Body of pancreas (tissue), 4 donors: Measurements from ENCODE around the gene TP53INP2. TPM values are rescaled to one million over a fixed set of nuclear protein-coding genes. Genes with fewer than 3 reads are reported as not detected.

Experiments
- ATAC-seq: fragments of 150-250 bp; one replicate; pipeline ENCODE4 v1.9.1; 2016
- DNase-seq, 4 donors: peaks; one replicate each; pipeline ENCODE4 v3.0.0-alpha.2; 2019
- H3K27ac ChIP-seq, 4 donors: fragments of 200-600 bp; sonication (generic); 1 replicate in 3 of 4; 2 replicates in 1 of 4; pipeline versions ENCODE4 v1.5.1 to v1.6.1; 2016 to 2019; ENCODE audit warnings: mild to moderate bottlenecking in 1 of 4, mixed read lengths in 1 of 4, moderate library complexity in 1 of 4
- H3K27me3 ChIP-seq, 2 donors: fragments of 200-600 bp; sonication (generic); one replicate each; pipeline ENCODE4 v1.6.0; 2016; ENCODE audit warnings: mild to moderate bottlenecking in 1 of 2
- H3K36me3 ChIP-seq, 2 donors: fragments of 200-600 bp; sonication (generic); replicated peaks in 1 of 2; 2 replicates each; pipeline ENCODE4 v1.5.1; 2016; ENCODE audit warnings: low read depth in 2 of 2; ENCODE audit not compliant: insufficient read depth in 1 of 2
- H3K4me1 ChIP-seq: fragments of 200-600 bp; sonication (generic); one replicate; pipeline ENCODE4 v1.6.0; 2016
- H3K4me3 ChIP-seq, 2 donors: fragments of 200-600 bp; sonication (generic); 1 replicate in 1 of 2; 2 replicates in 1 of 2; pipeline ENCODE4 v1.5.1; 2016 to 2019
- H3K9me3 ChIP-seq, 3 donors: fragments of 200-600 bp; sonication (generic); 1 replicate in 2 of 3; 2 replicates in 1 of 3; pipeline ENCODE4 v1.5.1; 2016
- POLR2A ChIP-seq, 3 donors: fragments of 450-650 bp; IDR thresholded peaks; one replicate each; pipeline ENCODE4 v1.6.1; 2016; ENCODE audit warnings: antibody characterized with exemption in 3 of 3, mild to moderate bottlenecking in 2 of 3
- WGBS, 2 donors: methylation state at CpG; one replicate each; pipeline ENCODE4 v1.1.5; 2017; 5-methylcytosine and 5-hydroxymethylcytosine counted together
- intact Hi-C: fragments of 100-400 bp; cut with DNase I; formaldehyde crosslinking; loops from one replicate; pipeline ENCODE4 v1.15.1; 2023
- total RNA-seq, 2 donors: library from RNA; depleted of rRNA; stranded (reverse); fragments of >200 nt; gene quantifications; one replicate each; pipeline ENCODE4 v1.1.0, GENCODE V29; 2016
- TF ChIP-seq, protein P1 (sequence below), 7 experiments: fragments of 450-650 bp in 4 of 7; fragments of 200-600 bp in 3 of 7; sonication (generic) in 3 of 7; IDR thresholded peaks; one replicate each; pipeline ENCODE4 v1.5.1; 2016 to 2019; ENCODE audit warnings: antibody characterized with exemption in 7 of 7

The TP53INP2 gene
- total RNA-seq, 2 donors from 2014 or later = 3.4 to 12.2 TPM

DNA sequence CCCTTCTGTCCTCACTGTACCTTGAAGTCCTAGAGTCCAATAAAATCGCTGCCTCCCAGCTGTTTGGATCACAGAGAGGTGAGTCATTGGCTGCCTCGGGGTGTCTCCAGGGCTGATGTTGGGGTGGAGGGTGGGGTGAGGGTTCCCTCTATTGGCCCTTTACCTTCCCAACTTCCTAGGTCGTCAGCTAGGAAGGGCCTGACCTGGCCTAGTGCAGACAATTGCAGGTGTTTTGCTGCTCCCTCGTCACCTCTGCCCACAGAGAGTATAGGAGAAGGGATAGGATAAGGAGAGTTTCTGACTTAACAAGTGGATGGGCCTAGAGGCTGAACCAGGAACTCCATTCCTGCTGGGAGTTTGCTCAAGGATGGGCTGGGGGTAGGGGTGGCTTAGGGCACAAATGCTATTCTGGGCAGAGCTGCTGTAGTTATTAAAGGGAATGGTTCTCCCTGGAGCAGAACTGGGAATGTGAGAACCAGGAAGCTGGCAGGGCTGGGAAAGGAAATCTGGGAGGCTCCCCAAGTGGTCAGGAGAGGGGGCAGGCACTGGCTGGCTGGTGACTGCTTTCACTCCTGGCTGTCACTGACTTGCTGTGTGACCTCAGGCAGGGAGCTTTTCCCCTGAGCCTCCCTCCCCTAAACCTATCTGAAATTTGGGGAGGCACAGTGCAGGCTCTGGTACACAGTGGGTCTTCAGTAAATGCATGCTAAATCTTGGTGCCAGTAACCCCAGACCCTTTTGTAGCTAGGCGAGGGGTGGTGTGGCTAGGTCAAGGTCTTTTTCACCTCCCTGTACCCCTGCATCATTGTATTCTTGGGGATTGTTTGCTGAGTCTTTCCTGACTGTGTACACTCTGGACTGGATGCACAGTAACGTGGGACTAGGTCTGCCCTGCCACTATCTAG lies 1.5 kb downstream of the TP53INP2 start:
- Histone ChIP-seq H3K9me3 (no peaks in the 10 kb centered on the region), H3K27ac (peak overlapping the region; percentile 97 to 100 (median 99)), H3K27me3 (no peaks in the 10 kb centered on the region), H3K36me3 (no peaks in the 10 kb centered on the region), H3K4me3 (no peak overlapping the region), H3K4me1 (peaks cover 37% of the 10 kb centered on the region)
- intact Hi-C loops = no loop called here
- TF ChIP-seq POLR2A (IDR thresholded peaks at IDR 0.05) = peak in 2 of 3 donors; percentile 45 to 47
- TF ChIP-seq, protein P1, sequence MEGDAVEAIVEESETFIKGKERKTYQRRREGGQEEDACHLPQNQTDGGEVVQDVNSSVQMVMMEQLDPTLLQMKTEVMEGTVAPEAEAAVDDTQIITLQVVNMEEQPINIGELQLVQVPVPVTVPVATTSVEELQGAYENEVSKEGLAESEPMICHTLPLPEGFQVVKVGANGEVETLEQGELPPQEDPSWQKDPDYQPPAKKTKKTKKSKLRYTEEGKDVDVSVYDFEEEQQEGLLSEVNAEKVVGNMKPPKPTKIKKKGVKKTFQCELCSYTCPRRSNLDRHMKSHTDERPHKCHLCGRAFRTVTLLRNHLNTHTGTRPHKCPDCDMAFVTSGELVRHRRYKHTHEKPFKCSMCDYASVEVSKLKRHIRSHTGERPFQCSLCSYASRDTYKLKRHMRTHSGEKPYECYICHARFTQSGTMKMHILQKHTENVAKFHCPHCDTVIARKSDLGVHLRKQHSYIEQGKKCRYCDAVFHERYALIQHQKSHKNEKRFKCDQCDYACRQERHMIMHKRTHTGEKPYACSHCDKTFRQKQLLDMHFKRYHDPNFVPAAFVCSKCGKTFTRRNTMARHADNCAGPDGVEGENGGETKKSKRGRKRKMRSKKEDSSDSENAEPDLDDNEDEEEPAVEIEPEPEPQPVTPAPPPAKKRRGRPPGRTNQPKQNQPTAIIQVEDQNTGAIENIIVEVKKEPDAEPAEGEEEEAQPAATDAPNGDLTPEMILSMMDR (IDR thresholded peaks at IDR 0.05) = peak in 3 of 7 experiments; percentile 4 to 32 (median 24)
- no peak for ATAC-seq
- peak in 3 of 4 donors; percentile 33 to 40 (median 38) for DNase-seq
- 44 to 63% methylated on average over 3 to 6 of the region's 6 CpGs for WGBS, 2 donors

DNA sequence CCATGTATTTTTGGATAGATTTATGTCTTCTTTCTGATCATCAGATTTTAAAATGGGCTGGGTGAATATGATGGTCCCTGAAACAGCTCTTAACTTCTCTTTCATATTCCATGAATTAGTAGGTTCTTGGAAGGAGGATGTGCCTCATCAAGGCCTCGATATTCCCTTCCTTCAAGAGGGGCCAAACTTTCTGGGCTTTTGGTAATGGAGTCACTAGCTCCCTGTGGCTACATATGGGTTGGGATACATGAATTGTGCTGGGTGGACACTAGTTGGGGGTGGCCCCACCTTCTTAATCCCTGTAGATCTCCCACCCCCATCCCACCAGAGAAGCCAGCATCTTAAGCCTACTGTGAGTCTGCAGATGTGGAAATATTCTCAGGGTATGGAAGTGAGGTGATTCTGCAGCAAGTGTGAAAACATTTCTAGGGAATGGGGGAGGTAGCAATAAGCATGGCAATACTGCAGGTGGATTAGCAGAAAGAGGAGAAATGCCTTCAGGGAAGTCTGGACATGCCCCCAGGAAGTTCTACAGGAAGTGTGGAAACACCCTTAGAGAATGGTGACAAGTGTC lies 2.2 kb downstream of the TP53INP2 start:
- WGBS, 2 donors = 89 to 100% methylated on average over 1 of the region's 1 CpG
- ATAC-seq = no peak

DNA sequence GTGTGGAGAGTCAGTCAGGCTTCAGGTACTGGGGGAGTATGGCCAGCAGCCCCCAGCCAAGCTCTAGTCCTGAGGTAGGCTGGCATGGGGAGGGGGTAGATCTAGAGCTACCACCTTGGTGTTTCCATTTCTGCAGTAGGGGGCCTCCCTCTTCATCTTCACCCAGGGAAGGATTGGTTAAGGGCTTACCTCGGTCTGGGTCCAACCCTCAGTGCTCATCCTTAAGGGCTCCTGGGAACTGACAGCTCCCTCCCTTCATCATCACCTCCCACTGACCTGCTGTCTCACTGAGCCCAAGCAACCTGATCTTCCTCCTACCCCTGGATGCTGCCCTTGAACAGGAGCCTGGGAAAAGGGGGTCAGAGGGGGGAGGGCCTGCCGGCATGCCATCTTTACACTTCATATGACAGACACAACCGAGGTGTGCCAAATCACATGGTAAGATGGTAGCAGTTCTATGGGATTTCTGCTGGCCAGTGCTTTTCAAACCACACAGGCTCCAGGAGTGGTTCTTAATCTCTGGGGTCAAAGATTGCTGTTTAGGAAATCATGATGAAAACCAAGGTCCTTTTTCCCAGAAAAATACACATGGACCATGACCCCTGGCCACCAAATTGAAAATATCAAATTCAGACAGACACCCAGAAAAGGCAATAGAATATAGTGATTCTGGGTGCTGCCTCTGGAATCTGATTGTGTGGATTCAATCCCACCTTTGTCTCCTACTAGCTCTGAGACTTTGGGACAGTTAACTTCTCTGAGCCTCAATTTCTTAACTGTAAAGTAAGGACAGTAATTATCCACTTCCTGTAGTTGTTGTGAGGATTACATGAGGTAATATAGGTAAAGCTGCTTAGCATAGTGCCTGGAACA lies 3.0 kb downstream of the TP53INP2 start:
- Histone ChIP-seq H3K27ac (peak overlapping the region in 2 of 4 donors; percentile 4 to 12), H3K27me3 (no peaks in the 10 kb centered on the region), H3K9me3 (no peaks in the 10 kb centered on the region), H3K4me3 (no peak overlapping the region), H3K36me3 (no peaks in the 10 kb centered on the region), H3K4me1 (peaks cover 39% of the 10 kb centered on the region)
- ATAC-seq = no peak
- WGBS, 2 donors = 56 to 100% methylated on average over 1 to 3 of the region's 3 CpGs
- no peak for TF ChIP-seq POLR2A (IDR thresholded peaks at IDR 0.05)
- TF ChIP-seq, protein P1 (IDR thresholded peaks at IDR 0.05) = no peak
- no peak for DNase-seq
- intact Hi-C loops = no loop called here

More for the DNA sequence above, 2.2 kb downstream of the TP53INP2 start:
- Histone ChIP-seq H3K4me1 (peaks cover 39% of the 10 kb centered on the region), H3K36me3 (no peaks in the 10 kb centered on the region), H3K4me3 (no peak overlapping the region), H3K9me3 (no peaks in the 10 kb centered on the region), H3K27ac (peak overlapping the region in 3 of 4 donors; percentile 97 to 100 (median 99)), H3K27me3 (no peaks in the 10 kb centered on the region)
- no peak for DNase-seq
- TF ChIP-seq POLR2A (IDR thresholded peaks at IDR 0.05) = no peak
- TF ChIP-seq, protein P1 (IDR thresholded peaks at IDR 0.05) = no peak
- intact Hi-C loops = no loop called here

DNA sequence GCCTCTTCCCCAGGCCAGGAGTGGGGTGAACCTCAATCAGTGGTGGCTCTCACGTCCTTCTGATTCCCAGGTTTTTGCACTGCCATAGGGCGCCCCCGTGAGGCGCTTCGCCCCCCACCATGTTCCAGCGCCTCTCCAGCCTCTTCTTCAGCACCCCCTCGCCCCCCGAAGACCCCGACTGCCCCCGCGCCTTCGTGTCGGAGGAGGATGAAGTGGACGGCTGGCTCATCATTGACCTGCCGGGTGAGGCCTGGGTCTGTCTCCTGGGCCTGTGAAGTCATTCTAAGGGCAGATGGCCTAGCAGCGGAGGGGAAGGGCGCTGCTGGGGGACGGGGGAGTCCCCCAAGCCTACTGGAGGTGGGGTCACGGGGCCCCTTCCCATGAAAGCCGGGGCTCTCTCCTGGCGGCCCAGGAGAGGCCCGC lies 4.5 kb downstream of the TP53INP2 start:
- Histone ChIP-seq H3K9me3 (no peaks in the 10 kb centered on the region), H3K4me3 (no peak overlapping the region), H3K27me3 (no peaks in the 10 kb centered on the region), H3K27ac (peak overlapping the region in 3 of 4 donors; percentile 70 to 91 (median 79)), H3K4me1 (peaks cover 33% of the 10 kb centered on the region), H3K36me3 (no peaks in the 10 kb centered on the region)
- 18 to 29% methylated on average over 13 to 21 of the region's 22 CpGs for WGBS, 2 donors
- intact Hi-C loops = no loop called here
- DNase-seq (peak; percentile 37 to 57 (median 47)), ATAC-seq (no peak)
- TF ChIP-seq POLR2A (IDR thresholded peaks at IDR 0.05) = no peak
- TF ChIP-seq, protein P1 (IDR thresholded peaks at IDR 0.05) = peak in 6 of 7 experiments; percentile 12 to 32 (median 28)
